ENCODE results near the gene PIK3R5.

The PIK3R5 gene

DNA sequence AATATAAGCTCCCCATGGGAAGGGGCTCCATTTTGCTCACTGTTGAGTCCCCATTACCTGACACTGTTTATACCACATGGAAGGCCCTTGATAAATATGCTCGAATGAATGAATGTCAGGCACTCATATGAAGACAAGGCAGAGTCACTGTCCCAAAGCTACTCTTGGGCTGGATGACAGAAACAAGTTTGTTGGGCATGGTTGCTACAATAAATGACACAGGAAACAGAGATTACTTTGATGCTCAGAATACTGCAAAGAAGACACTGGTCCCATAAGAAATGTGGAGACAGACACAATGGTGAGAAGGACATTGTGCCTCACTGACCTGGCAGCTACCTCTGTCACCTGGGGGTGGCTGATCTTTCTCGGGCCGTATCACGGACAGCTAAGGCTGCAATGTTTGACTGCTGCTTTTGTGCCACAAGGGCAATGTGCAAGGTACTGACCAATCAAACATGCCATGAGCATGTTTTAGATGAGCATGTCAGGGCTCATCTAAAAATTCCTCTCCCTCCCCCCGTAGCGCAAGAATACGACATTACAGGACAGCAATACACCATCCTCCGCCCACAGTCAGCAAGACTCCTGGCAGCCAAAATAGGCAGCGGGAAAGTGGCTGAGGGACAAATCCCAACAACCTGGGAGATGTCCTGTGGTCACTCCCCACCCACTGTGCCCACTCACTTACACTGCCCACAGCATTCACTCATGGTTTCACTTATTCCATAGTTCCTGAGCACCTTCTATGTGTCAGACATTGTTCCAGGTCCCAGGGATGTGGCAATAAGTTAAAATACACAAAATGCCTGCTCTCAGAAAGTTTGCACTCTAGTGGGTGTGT is 103.1 kb downstream of the PIK3R5 start:
- no peak overlapping the region for H3K27ac ChIP-seq
- ChIA-PET CTCF (no interaction called here), POLR2A (ENCODE audit: low non-redundant PET) (no interaction called here)
- DNase-seq (ENCODE audit: low spot score): peak; percentile 31
- TF ChIP-seq, protein P1, sequence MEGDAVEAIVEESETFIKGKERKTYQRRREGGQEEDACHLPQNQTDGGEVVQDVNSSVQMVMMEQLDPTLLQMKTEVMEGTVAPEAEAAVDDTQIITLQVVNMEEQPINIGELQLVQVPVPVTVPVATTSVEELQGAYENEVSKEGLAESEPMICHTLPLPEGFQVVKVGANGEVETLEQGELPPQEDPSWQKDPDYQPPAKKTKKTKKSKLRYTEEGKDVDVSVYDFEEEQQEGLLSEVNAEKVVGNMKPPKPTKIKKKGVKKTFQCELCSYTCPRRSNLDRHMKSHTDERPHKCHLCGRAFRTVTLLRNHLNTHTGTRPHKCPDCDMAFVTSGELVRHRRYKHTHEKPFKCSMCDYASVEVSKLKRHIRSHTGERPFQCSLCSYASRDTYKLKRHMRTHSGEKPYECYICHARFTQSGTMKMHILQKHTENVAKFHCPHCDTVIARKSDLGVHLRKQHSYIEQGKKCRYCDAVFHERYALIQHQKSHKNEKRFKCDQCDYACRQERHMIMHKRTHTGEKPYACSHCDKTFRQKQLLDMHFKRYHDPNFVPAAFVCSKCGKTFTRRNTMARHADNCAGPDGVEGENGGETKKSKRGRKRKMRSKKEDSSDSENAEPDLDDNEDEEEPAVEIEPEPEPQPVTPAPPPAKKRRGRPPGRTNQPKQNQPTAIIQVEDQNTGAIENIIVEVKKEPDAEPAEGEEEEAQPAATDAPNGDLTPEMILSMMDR (conservative IDR thresholded peaks at IDR 0.05; ENCODE audit: low read depth): no peak

DNA sequence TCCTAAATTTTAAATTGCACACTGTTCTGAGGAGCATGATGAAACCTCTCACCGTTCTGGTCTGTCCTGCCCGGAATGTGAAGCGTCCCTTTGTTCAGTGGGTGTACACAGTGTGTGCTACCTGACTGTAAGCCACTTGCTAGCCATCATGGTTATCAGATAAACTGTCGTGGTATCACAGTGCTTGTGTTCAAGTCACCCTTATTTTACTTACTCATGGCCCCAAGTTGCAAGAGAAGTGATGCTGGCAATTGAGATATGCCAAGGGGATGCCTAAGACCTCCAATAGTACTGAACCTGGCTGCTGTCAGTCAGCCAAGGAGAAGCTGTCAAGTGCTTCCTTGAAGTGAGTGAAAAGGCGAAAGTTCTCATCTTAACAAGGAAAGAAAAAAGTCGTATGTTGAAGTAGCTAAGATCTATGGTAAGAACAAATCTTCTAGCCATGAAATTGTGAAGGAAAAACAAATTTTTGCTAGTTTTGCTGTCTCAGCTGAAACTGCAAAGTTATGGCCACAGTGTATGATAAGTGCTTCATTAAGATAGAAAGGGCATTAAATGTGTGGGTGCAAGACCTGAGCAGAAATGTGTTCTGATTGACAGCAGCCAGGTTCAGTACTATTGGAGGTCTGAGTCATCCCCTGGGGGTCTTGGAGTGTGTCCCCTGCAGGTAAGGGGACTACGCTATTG is 103.9 kb downstream of the PIK3R5 start:
- no peak for DNase-seq (ENCODE audit: low spot score)
- H3K27ac ChIP-seq: no peak overlapping the region
- CTCF ChIA-PET: no interaction called here
- TF ChIP-seq, protein P1 (conservative IDR thresholded peaks at IDR 0.05; ENCODE audit: low read depth): no peak
- POLR2A ChIA-PET (ENCODE audit: low non-redundant PET): no interaction called here

DNA sequence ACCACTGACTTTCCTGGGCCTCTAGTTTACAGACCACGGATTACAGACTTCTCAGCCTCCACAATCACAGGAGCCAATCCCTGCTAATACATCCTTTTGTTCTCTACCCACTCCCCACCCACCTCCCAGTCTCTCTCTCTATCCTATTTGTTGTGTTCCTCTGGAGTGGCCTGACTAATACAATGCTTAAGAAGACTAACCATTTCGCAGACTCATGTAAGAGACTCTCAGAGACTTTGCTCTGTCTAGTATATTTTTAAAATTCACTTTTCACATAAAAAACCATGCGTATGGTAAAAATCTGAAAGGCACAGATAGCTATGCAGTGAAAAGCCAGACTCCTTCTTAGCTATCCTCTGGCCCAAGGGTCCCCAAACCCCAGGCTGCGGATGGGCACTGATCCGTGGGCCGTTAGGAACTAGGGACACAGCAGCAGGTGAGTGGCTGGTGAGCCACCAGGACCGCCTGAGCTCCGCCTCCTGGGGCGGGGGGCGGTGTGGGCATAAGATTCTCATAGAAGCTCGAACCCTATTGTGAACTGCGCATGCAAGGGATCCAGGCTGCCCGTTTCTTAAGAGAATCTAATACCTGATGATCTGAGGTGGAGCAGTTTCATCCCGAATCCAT is 105.6 kb downstream of the PIK3R5 start:
- no peak for DNase-seq (ENCODE audit: low spot score)
- ChIA-PET POLR2A (ENCODE audit: low non-redundant PET) (no interaction called here), CTCF (no interaction called here)
- no peak overlapping the region for H3K27ac ChIP-seq
- TF ChIP-seq, protein P1 (conservative IDR thresholded peaks at IDR 0.05; ENCODE audit: low read depth): no peak

DNA sequence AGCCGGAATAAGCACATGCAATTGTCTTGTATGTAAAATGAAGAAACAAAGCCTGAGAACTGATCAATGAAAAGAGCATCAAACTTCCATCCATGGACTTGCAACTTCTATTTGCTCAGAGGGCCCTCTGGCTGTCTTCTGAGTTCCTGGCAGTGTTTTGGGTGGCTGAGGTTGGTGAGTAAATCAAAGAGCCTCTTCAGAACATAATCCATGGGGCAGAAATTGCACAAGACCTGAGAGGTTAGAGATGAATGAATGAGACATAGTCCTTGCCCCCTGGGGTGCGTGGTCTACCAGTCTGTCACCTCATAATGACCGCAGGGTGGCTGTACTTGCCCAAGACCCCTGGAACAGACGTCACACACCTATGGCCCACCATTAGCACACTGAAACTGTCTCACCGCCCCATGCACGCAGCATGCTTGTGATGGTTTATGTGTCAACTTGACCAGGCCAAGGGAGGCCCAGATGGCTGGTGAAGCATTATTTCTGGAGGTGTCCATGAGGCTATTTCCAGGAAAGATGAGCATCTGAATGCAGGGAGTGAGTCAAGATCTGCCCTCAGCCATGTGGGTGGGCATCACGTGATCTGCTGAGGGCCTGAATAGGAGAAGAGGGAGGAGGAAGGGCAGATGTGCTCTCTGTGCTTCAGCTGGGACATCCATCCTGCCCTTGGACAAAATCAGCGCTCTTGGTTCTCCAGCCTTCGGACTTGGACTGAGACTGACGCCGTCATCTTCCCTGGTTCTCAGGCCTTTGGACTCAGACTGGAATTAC is 106.3 kb downstream of the PIK3R5 start:
- ChIA-PET POLR2A (ENCODE audit: low non-redundant PET) (interaction anchor here (0.6 kb wide), 1 partner anchor 26 kb away, joined by 3 read pairs; no protein-coding TSS in a partner anchor), CTCF (no interaction called here)
- no peak for DNase-seq (ENCODE audit: low spot score)
- no peak overlapping the region for H3K27ac ChIP-seq
- TF ChIP-seq, protein P1 (conservative IDR thresholded peaks at IDR 0.05; ENCODE audit: low read depth): no peak

DNA sequence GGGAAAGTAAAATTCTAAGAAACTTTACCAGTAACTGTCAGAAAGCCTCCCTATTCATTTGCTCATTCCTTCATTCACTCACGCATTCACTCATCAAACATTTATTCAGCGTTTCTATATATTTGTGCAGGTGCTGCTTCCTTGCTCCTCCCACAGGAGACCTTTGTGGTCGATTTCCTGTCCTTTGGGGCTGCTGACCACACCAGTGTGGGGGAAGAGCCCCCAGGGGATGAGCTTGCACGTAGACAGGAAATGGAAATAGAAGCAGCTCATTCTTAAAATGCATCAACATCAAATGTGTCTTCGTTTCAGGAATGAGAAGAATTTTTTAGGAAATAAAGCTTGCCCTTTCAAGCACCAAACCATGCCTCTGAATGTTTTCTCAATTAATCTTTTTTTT is 107.6 kb downstream of the PIK3R5 start:
- peak; percentile 13 for DNase-seq (ENCODE audit: low spot score)
- POLR2A ChIA-PET (ENCODE audit: low non-redundant PET): no interaction called here
- CTCF ChIA-PET: interaction anchor here (0.7 to 0.8 kb wide), 2 partner anchors 25 to 29 kb away, joined by 4 to 6 read pairs; no protein-coding TSS in a partner anchor
- H3K27ac ChIP-seq: no peak overlapping the region
- TF ChIP-seq, protein P1 (conservative IDR thresholded peaks at IDR 0.05; ENCODE audit: low read depth): no peak
